ENCODE results near the gene SNX7.

The SNX7 gene

DNA sequence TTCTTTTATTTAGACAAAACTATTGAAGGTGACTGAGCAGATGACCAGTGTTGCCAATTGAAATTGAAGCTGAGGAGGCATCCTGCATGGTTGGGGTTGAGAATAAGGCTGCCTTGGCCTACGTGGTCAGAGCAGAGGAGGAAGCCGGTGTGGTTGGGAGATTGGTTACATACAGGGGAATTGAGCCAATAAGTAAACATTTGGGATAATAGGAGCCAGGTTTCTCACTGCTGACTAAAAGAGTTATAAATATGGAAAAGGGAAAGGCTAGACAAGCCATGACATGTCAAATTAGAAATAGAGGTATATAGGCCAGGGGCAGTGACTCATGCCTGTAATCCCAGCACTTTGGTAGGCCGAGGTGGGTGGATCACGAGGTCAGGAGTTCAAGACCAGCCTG lies 15.8 kb downstream of the SNX7 start:
- TF ChIP-seq, protein P1, sequence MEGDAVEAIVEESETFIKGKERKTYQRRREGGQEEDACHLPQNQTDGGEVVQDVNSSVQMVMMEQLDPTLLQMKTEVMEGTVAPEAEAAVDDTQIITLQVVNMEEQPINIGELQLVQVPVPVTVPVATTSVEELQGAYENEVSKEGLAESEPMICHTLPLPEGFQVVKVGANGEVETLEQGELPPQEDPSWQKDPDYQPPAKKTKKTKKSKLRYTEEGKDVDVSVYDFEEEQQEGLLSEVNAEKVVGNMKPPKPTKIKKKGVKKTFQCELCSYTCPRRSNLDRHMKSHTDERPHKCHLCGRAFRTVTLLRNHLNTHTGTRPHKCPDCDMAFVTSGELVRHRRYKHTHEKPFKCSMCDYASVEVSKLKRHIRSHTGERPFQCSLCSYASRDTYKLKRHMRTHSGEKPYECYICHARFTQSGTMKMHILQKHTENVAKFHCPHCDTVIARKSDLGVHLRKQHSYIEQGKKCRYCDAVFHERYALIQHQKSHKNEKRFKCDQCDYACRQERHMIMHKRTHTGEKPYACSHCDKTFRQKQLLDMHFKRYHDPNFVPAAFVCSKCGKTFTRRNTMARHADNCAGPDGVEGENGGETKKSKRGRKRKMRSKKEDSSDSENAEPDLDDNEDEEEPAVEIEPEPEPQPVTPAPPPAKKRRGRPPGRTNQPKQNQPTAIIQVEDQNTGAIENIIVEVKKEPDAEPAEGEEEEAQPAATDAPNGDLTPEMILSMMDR (IDR thresholded peaks at IDR 0.05; ENCODE audit: low read depth, low read length) = no peak
- H3K4me3 ChIP-seq (ENCODE audit: low read depth, low read length) = no peak overlapping the region

- TF ChIP-seq, protein P1 (IDR thresholded peaks at IDR 0.05; ENCODE audit: low read depth, low read length) = no peak
- H3K4me3 ChIP-seq (ENCODE audit: low read depth, low read length) = no peak overlapping the region
These were observed 20.3 kb downstream of the SNX7 start for GRCh38 chr1:98681812-98682211.

- H3K4me3 ChIP-seq (ENCODE audit: low read depth, low read length) = no peak overlapping the region
- TF ChIP-seq, protein P1 (IDR thresholded peaks at IDR 0.05; ENCODE audit: low read depth, low read length) = no peak
These were observed 26.7 kb downstream of the SNX7 start for GRCh38 chr1:98688110-98688739.

DNA sequence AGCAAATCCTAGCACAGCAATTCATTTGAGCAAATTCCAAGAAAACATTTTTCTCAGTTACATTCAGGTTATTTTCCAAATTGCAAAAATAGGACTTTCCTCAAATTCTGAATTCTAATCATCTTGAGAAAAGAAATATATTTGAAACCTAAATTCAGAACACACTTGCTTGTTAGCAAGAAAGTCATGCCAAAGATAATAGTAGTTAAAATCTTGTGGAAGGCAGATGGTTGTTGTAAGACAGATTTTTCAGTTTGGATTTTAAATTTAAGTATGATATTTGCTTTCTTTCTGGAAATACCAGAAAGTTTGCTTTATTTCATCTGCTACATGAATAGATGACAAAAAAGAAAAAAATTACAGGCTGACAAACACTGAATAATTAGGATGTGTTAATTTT lies 29.1 kb downstream of the SNX7 start:
- TF ChIP-seq, protein P1 (IDR thresholded peaks at IDR 0.05; ENCODE audit: low read depth, low read length) = no peak
- H3K4me3 ChIP-seq (ENCODE audit: low read depth, low read length) = no peak overlapping the region

DNA sequence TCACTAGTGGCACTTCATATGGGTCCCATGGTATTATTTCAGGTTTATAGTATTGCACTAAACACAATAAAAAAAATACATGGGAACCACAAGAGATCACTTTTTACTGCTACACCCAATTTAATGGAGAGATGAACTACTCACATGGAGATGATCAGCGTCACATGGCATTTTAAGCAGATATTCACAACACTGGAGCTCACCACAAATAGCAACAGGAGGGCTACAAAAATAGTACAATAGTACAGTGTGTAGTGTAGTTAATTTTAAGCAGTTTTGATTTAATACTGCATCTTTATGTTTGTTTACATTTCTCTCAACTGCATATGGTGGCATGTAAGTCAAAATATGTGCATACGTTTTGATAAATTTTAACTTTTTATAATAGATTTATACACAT lies 31.0 kb downstream of the SNX7 start:
- H3K4me3 ChIP-seq (ENCODE audit: low read depth, low read length) = no peak overlapping the region
- TF ChIP-seq, protein P1 (IDR thresholded peaks at IDR 0.05; ENCODE audit: low read depth, low read length) = no peak

GRCh38 chr1:98693385-98693784 lies 31.9 kb downstream of the SNX7 start:
- TF ChIP-seq, protein P1 (IDR thresholded peaks at IDR 0.05; ENCODE audit: low read depth, low read length) = no peak
- no peak overlapping the region for H3K4me3 ChIP-seq (ENCODE audit: low read depth, low read length)

DNA sequence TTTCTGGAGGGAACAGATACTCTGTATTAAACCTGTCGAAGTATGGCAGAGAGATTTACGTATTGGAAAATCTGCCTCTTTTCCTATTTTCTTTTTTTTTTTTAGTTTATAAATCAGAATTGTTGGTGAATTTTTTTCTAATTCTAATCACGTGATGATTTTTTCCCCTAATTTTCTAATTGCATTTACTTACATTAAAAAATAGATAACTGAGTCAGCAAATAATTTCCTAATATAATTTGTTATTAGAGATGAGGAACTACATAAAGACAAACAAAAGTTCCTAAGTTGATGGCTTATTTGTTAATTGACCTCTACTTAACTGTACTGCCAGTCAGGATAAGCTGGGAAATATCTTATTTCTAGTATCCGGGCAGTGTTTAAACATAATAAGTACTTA lies 34.6 kb downstream of the SNX7 start:
- no peak overlapping the region for H3K4me3 ChIP-seq (ENCODE audit: low read depth, low read length)
- TF ChIP-seq, protein P1 (IDR thresholded peaks at IDR 0.05; ENCODE audit: low read depth, low read length) = no peak
